Measurements from ENCODE around the gene JAZF1. TPM values are rescaled to one million over a fixed set of nuclear protein-coding genes. Genes with fewer than 3 reads are reported as not detected.

JAZF1 gene
- total and polyA plus RNA-seq, 10 of the 15 experiments (the other 5 are each of a cell fraction or from before 2014, with no cell fraction given), result 0.04 to 0.82 (median 0.15) TPM; not detected in 3

DNA sequence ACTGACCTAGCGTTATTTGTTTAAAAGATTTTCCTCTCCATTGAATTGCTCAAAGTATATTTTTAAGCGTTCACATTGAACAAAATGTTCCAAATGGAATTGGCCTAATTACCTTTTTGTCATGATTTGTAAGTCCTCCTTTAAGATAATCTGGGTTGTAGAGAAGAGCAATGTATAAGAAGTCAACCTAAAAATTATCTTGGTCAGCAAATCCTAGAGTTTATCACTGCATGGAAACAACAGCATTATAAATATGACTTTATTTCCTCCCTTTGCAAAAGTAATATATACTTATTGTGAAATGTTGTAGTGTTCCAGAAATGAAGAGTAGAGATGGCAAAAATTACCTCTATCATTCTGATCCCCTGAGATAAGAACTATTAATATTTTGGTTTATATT, 381.4 kb downstream of the JAZF1 start:
- BruUV-seq (replicated peaks), result no TSS peak
- CTCF ChIA-PET, result interaction anchor here (1.0 kb wide), 1 partner anchor 9 kb away, joined by 4 read pairs; no protein-coding TSS in a partner anchor
- in situ Hi-C loops (cut with MboI), result no loop called here

More for the DNA sequence above, 381.4 kb downstream of the JAZF1 start:
- H4K20me1 ChIP-seq (ENCODE audit: control insufficient read depth, insufficient read depth), result no peaks in the 10 kb centered on the region
- H3K27ac ChIP-seq (ENCODE audit: control insufficient read depth, insufficient read depth), result no peak overlapping the region
- WGBS (ENCODE audit: insufficient coverage, insufficient replicate concordance, low lambda C conversion rate, missing lambda C conversion rate), result 96% methylated on average over 2 of the region's 2 CpGs
- no peaks in the 10 kb centered on the region for H3K27me3 ChIP-seq (replicated peaks in 1 of 2; ENCODE audit: control insufficient read depth in 2 of 2, insufficient read depth in 2 of 2, low read length in 1 of 2)
- H3K4me1 ChIP-seq (ENCODE audit: control insufficient read depth, insufficient read depth, low read length), result no peaks in the 10 kb centered on the region
- DNase-seq (ENCODE audit: low read depth, low spot score) (no peak), ATAC-seq (no peak), FAIRE-seq (no peak)
- ChIA-PET SMC1A (ENCODE audit: uncharacterized antibody, unreplicated experiment) (interaction anchor here (0.9 kb wide), 1 partner anchor 119 kb away, joined by 3 read pairs; no protein-coding TSS in a partner anchor), RAD21 (ENCODE audit: unreplicated experiment) (no interaction called here), POLR2A (no interaction called here)
- intact Hi-C loops (cut with micrococcal nuclease; ENCODE audit: unreplicated experiment), result no loop called here
- H3K36me3 ChIP-seq (ENCODE audit: control insufficient read depth in 2 of 2, insufficient read depth in 2 of 2, low read length in 1 of 2), result peaks cover 0 to 3% of the 10 kb centered on the region in 2 experiments; a peak in 2 of 4 replicates
- no peaks in the 10 kb centered on the region for H3K79me2 ChIP-seq (ENCODE audit: control insufficient read depth, insufficient read depth, low read length)
- no peaks in the 10 kb centered on the region for H3K9me3 ChIP-seq (replicated peaks; ENCODE audit: control insufficient read depth, insufficient read depth, low read length)
- no peak overlapping the region for H2AFZ ChIP-seq (ENCODE audit: control insufficient read depth, low read depth, low read length)
- H3K4me3 ChIP-seq, result no peak overlapping the region
- TF ChIP-seq, protein P1, sequence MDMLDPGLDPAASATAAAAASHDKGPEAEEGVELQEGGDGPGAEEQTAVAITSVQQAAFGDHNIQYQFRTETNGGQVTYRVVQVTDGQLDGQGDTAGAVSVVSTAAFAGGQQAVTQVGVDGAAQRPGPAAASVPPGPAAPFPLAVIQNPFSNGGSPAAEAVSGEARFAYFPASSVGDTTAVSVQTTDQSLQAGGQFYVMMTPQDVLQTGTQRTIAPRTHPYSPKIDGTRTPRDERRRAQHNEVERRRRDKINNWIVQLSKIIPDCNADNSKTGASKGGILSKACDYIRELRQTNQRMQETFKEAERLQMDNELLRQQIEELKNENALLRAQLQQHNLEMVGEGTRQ (IDR thresholded peaks at IDR 0.05; ENCODE audit: borderline replicate concordance, low read depth, low read length), result no peak
- TF ChIP-seq, protein P2, sequence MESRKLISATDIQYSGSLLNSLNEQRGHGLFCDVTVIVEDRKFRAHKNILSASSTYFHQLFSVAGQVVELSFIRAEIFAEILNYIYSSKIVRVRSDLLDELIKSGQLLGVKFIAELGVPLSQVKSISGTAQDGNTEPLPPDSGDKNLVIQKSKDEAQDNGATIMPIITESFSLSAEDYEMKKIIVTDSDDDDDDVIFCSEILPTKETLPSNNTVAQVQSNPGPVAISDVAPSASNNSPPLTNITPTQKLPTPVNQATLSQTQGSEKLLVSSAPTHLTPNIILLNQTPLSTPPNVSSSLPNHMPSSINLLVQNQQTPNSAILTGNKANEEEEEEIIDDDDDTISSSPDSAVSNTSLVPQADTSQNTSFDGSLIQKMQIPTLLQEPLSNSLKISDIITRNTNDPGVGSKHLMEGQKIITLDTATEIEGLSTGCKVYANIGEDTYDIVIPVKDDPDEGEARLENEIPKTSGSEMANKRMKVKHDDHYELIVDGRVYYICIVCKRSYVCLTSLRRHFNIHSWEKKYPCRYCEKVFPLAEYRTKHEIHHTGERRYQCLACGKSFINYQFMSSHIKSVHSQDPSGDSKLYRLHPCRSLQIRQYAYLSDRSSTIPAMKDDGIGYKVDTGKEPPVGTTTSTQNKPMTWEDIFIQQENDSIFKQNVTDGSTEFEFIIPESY (IDR thresholded peaks at IDR 0.05), result no peak
- no peak for TF ChIP-seq SUPT20H (IDR thresholded peaks at IDR 0.05; ENCODE audit: borderline replicate concordance, control insufficient read depth, low read depth, low read length)
- no peak for TF ChIP-seq ZNF622 (IDR thresholded peaks at IDR 0.05)
- no peak overlapping the region for H3K9ac ChIP-seq (ENCODE audit: control insufficient read depth, insufficient read depth, low read length)
- no peak overlapping the region for H3K4me2 ChIP-seq (ENCODE audit: control insufficient read depth, insufficient read depth)
